ENCODE results near the gene EPN2.

EPN2 gene

DNA sequence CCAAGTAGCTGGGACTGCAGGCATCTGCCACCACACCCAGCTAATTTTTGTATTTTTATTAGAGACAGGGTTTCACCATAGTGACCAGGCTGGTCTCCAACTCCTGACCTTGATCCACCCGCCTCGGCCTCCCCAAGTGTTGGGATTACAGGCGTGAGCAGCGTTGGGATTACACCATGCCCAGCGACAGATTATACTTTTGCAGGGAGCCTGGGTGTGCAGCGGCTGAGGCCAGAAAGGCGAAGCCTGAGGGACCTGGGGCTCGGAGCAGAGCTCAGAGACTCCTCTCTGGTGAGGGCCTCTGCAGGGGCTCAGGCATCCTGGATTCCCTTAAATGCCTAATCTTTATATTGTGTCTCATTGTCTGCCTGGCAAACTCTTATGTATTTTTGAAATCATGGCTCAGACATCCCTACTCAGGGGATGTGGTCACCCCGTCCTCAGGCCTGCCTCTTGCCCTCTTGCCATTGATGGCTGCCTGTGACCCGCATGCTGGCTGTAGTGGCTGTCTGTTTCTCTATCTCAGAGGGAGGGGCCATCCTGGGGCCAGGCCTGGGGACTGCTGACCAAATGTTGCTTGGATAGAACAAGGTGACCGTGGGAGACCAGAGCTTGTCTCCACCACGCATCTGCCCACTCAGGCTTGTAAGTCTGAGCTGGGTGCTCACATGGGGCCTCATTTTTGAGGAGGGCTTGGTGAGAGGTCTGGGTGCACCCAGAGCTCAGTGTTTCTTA lies 82.8 kb downstream of the EPN2 start:
- H3K27ac ChIP-seq = no peak overlapping the region
- ChIA-PET CTCF (interaction anchor here (0.5 kb wide), 1 partner anchor 580 kb away, joined by 4 read pairs; no protein-coding TSS in a partner anchor), POLR2A (ENCODE audit: low non-redundant PET) (no interaction called here)
- TF ChIP-seq, protein P1, sequence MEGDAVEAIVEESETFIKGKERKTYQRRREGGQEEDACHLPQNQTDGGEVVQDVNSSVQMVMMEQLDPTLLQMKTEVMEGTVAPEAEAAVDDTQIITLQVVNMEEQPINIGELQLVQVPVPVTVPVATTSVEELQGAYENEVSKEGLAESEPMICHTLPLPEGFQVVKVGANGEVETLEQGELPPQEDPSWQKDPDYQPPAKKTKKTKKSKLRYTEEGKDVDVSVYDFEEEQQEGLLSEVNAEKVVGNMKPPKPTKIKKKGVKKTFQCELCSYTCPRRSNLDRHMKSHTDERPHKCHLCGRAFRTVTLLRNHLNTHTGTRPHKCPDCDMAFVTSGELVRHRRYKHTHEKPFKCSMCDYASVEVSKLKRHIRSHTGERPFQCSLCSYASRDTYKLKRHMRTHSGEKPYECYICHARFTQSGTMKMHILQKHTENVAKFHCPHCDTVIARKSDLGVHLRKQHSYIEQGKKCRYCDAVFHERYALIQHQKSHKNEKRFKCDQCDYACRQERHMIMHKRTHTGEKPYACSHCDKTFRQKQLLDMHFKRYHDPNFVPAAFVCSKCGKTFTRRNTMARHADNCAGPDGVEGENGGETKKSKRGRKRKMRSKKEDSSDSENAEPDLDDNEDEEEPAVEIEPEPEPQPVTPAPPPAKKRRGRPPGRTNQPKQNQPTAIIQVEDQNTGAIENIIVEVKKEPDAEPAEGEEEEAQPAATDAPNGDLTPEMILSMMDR (conservative IDR thresholded peaks at IDR 0.05; ENCODE audit: low read depth) = no peak
- DNase-seq (ENCODE audit: low spot score) = no peak

DNA sequence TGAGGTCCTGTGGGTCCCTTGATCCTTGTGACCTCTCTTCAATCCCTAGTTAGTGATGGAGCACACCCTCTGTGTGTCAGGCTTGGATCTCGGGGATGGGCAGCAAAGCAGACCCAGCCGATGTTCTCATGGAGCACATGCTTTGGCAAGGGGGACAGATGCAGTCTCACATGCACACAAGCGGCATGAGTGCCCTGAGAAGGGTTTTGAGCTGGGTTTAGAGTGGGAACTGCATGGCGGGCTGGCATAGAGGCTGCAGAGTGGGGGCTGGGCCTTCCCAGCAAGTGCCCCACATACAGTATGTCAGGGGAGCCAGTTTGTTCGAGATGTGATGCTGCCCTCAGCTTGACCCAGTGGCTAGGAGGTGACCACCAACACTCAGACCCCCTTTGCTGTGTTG lies 83.7 kb downstream of the EPN2 start:
- H3K27ac ChIP-seq = no peak overlapping the region
- TF ChIP-seq, protein P1 (conservative IDR thresholded peaks at IDR 0.05; ENCODE audit: low read depth) = no peak
- CTCF ChIA-PET = interaction anchor here (0.9 kb wide), 1 partner anchor 42 kb away, joined by 3 read pairs; the partner anchor contains the start of gene B9D1
- POLR2A ChIA-PET (ENCODE audit: low non-redundant PET) = no interaction called here
- DNase-seq (ENCODE audit: low spot score) = no peak

DNA sequence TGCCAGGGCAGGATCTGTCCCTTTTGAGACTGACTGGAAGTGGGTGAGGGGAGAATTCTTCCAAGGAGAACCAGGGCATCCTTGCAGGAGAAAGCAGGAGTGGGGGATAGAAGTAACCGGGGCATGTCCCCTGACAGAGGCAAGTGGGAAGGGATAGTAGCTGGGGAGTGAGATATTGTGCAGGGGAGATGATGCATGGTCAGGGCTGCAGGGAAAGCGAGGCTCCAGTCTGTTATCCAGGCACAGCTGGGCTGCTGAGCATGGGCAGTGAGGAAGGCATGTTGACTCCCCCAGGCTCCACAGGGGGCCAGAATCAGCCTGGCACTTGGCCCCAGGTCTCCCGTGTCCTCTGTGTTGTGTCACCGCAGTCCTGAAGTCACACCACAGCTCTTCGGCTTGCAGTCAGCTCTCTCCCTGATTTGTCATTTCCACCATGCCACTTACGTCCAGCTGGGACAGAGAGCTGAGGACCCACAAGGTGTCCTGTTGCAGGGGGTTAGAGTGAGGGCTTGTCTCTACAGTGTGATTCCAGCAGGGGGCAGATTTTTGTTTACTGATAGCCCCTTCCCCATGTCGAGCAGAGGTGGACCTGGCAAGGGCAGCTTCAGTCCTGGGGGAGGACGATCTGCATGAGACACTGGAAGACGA lies 84.4 kb downstream of the EPN2 start:
- ChIA-PET CTCF (no interaction called here), POLR2A (ENCODE audit: low non-redundant PET) (no interaction called here)
- DNase-seq (ENCODE audit: low spot score) = no peak
- TF ChIP-seq, protein P1 (conservative IDR thresholded peaks at IDR 0.05; ENCODE audit: low read depth) = no peak
- 0 out of 2 replicates have a peak overlapping the region, but pooled peaks have one; percentile 6 for H3K27ac ChIP-seq

DNA sequence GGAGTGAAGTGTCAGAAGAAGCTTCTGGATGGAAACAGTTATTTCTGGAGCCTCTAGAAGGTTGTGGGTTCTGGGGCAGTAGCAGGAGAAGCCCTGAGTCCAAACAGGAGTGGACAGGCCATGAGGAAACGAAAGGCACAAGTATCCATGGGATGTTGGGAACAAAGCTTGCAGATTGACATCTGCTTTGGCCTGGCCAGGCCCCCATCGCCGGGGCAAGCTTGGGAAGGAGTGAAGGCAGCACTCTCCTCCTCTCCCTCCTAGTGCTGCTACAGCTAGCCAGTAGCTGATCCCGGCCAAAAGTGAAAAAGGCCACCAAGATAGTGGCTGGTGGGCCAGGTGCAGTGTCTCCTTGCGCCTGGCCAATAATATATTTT lies 85.0 kb downstream of the EPN2 start:
- ChIA-PET CTCF (no interaction called here), POLR2A (ENCODE audit: low non-redundant PET) (no interaction called here)
- 0 out of 2 replicates have a peak overlapping the region, but pooled peaks have one; percentile 6 for H3K27ac ChIP-seq
- no peak for DNase-seq (ENCODE audit: low spot score)
- TF ChIP-seq, protein P1 (conservative IDR thresholded peaks at IDR 0.05; ENCODE audit: low read depth) = no peak

DNA sequence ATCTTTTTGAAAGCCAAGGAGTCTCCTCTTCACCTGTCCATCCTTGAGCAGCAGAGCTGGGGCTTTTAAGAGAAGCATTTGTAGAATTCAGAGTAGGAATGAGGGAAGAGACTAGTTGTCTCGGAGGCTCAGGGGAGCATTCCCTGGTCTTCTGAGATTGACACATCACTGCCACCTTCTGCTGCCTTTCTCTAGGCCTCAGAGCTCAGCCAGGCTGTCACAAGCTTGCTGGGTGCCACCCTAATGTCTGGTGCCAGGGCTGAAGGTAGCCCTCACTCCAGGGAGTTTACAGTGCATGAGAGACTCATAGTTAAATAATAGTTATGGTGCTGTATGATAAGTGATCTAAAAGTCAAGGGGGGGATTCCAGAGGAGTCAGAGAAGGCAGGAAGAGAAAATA lies 85.7 kb downstream of the EPN2 start:
- TF ChIP-seq, protein P1 (conservative IDR thresholded peaks at IDR 0.05; ENCODE audit: low read depth) = no peak
- POLR2A ChIA-PET (ENCODE audit: low non-redundant PET) = no interaction called here
- H3K27ac ChIP-seq = no peak overlapping the region
- CTCF ChIA-PET = interaction anchor here (0.7 kb wide), 1 partner anchor 79 kb away, joined by 3 read pairs; no protein-coding TSS in a partner anchor
- no peak for DNase-seq (ENCODE audit: low spot score)

DNA sequence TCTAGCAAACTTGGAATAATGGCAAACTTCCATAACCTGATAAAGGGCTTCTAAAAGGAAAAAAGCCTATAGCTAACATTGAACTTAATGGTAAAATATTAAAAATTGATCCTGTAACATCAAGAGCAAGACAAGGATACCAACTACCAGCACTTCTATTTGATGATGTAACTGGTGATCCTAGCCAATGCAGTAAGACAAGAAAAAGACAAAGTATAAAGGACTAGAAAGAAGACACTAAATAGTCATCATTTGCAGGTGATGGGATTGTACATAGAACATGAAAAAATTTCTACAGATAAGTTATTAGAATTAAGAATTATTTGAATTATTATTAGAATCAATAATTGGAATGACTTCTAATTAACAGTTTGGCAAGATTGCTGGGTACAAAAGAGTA lies 88.4 kb downstream of the EPN2 start:
- no peak for DNase-seq (ENCODE audit: low spot score)
- ChIA-PET CTCF (no interaction called here), POLR2A (ENCODE audit: low non-redundant PET) (no interaction called here)
- TF ChIP-seq, protein P1 (conservative IDR thresholded peaks at IDR 0.05; ENCODE audit: low read depth) = no peak
- H3K27ac ChIP-seq = no peak overlapping the region

Data from RWPE1 (cell line).